BE2C (cell line): ENCODE measurements around the gene LPO.

ENCODE experiments used
- DNase-seq: peaks from one replicate; pipeline ENCODE4 v3.0.0-alpha.2; 2020
- H3K27me3 ChIP-seq: fragments of 250-450 bp; sonication (Bioruptor Pico); 2 replicates; pipeline ENCODE4 v1.5.1; 2020; ENCODE audit warnings: mild to moderate bottlenecking
- H3K36me3 ChIP-seq: fragments of 250-450 bp; sonication (Bioruptor Pico); 2 replicates; pipeline ENCODE4 v1.5.1; 2020; ENCODE audit warnings: mild to moderate bottlenecking
- H3K4me1 ChIP-seq: fragments of 250-450 bp; sonication (Bioruptor Pico); 2 replicates; pipeline ENCODE4 v1.5.1; 2020
- H3K4me3 ChIP-seq: 2 replicates; pipeline ENCODE4 v1.5.1; 2011; ENCODE audit warnings: low read depth, low read length
- H3K9me3 ChIP-seq: fragments of 250-450 bp; sonication (Bioruptor Pico); 2 replicates; pipeline ENCODE4 v1.5.1; 2020
- TF ChIP-seq, protein P1 (sequence below): IDR thresholded peaks from 2 replicates; pipeline ENCODE4 v1.5.1; 2012; ENCODE audit warnings: mild to moderate bottlenecking, low read depth, low read length

LPO gene

DNA sequence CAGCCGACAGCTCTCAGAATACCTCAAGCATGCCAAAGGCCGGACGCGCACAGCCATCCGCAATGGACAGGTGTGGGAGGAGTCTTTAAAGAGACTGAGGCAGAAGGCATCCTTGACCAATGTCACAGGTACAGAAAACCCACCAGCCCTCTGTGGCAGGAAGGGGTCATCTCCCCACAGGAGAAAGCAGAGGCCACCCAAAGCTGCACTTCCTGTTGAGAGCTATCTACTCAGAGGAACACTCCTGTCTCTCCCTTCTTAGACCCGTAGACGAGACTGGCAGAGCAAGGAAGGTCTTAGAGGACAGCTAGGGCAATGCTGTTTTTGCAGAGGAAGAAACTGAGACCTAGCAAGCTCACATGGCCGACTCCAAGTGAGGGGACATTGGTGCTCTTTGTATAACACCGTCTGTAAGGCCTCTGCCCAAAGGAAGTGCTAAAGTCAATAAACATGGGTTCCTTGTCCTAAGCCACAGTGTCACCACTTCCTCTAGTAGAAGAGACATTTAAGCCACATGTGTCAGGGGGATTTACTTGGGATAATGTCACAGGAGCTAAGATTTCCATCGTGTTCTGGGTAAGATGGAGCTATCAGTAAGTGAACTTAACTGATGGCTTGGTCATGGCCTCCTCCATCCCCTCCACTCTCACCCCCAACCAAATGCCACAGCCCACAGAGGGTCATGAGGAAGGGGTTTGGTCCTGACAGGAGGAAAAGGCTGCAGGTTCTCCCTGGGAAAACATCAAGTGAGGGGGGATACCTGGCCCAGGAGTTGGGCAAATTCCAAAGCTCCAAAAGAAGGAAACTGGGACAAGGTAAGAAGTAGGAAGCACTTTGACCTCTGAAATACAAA is 9.4 kb downstream of the LPO start:
- H3K36me3 ChIP-seq: no peaks in the 10 kb centered on the region
- H3K9me3 ChIP-seq: peaks cover 4% of the 10 kb centered on the region; the same call in 1 of the 2 replicates
- no peak overlapping the region for H3K4me3 ChIP-seq
- peaks cover 68% of the 10 kb centered on the region for H3K27me3 ChIP-seq
- no peaks in the 10 kb centered on the region for H3K4me1 ChIP-seq
- TF ChIP-seq, protein P1, sequence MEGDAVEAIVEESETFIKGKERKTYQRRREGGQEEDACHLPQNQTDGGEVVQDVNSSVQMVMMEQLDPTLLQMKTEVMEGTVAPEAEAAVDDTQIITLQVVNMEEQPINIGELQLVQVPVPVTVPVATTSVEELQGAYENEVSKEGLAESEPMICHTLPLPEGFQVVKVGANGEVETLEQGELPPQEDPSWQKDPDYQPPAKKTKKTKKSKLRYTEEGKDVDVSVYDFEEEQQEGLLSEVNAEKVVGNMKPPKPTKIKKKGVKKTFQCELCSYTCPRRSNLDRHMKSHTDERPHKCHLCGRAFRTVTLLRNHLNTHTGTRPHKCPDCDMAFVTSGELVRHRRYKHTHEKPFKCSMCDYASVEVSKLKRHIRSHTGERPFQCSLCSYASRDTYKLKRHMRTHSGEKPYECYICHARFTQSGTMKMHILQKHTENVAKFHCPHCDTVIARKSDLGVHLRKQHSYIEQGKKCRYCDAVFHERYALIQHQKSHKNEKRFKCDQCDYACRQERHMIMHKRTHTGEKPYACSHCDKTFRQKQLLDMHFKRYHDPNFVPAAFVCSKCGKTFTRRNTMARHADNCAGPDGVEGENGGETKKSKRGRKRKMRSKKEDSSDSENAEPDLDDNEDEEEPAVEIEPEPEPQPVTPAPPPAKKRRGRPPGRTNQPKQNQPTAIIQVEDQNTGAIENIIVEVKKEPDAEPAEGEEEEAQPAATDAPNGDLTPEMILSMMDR: no peak
- DNase-seq: no peak

DNA sequence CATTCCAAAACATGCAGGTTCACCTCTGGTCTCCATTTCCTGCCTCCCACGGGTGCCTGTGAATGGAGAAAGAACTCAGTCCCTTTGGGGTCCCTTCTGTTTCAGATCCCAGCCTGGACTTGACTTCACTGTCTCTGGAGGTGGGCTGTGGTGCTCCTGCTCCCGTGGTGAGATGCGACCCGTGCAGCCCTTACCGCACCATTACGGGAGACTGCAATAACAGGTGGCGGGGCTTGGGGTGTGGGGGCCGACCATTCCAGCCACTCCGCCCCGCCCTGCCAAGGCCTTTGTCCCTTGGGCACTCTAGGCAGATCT is 10.5 kb downstream of the LPO start:
- Histone ChIP-seq H3K4me1 (no peaks in the 10 kb centered on the region), H3K9me3 (peaks cover 4% of the 10 kb centered on the region; the same call in 1 of the 2 replicates), H3K4me3 (no peak overlapping the region), H3K27me3 (peaks cover 60% of the 10 kb centered on the region), H3K36me3 (no peaks in the 10 kb centered on the region)
- TF ChIP-seq, protein P1: no peak
- DNase-seq: no peak

DNA sequence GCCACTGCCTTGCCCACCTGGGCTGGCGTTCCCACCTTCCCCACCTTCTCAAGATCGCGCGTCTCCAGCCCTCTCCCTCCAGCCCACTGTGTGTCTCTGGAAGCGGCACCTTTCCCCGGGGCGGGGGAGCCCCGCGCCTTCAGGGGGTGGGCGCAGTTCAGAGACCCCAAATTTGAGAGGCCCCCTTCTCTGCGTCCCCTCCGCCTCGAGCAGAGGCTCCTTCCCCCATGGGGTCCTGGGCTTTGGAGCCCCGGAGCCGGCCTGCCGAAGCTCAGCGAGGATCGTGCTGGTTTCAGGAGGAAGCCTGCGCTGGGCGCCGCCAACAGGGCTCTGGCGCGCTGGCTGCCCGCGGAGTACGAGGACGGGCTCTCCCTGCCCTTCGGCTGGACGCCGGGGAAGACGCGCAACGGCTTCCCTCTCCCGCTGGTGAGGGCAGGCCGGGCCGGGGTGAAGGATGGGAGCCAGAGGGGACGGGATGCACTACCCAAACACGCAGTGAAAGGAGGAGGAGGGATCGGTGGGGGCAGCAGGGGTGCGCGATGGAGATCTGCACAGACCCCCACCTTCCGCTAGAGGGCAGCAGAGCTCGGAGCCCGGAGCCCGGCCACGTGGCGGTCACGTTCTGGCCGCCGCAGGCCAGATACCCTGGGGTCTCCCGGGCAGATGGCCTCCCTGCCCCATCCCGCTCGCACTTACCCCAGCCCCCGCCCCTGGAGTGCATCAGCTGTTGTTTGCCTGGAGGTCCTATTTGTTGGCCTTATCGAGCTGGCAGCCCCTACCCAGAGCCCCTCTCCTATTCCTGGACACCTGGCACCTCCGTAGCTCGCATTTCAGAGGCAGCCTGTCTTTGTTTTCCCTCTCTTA is 11.1 kb downstream of the LPO start:
- Histone ChIP-seq H3K36me3 (no peaks in the 10 kb centered on the region), H3K4me3 (peak overlapping the region; percentile 38), H3K4me1 (no peaks in the 10 kb centered on the region), H3K9me3 (peaks cover 4% of the 10 kb centered on the region; the same call in 1 of the 2 replicates), H3K27me3 (peaks cover 56% of the 10 kb centered on the region)
- TF ChIP-seq, protein P1: peak; percentile 83
- peak; percentile 71 for DNase-seq

DNA sequence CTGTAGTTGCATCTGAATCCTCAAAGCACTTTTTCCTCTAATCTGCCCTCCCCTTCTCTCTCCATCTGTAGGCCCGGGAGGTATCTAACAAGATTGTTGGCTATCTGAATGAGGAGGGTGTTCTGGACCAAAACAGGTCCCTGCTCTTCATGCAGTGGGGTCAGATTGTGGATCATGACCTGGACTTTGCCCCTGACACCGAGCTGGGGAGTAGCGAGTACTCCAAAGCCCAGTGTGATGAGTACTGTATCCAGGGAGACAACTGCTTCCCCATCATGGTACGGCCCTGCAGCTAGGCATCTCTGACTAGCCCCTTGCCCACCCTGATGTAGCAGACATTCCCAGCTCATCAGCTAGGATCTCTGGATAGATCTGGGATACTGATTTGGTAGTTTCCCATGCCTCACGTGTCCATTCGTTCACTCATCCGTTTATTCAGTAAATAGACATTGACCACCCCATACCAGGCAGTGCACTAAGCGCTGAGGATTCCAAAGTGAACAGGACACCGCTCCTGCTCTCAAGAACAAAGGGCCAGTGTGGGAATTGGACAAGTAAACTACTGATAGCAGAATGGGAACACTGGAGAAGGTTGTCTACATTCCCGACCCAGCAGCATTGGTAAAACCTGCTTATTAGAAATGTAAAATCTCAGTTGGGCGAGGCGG is 12.1 kb downstream of the LPO start:
- no peaks in the 10 kb centered on the region for H3K36me3 ChIP-seq
- no peak overlapping the region for H3K4me3 ChIP-seq
- DNase-seq: no peak
- TF ChIP-seq, protein P1: no peak
- H3K9me3 ChIP-seq: peaks cover 4% of the 10 kb centered on the region; the same call in 1 of the 2 replicates
- H3K27me3 ChIP-seq: peaks cover 53% of the 10 kb centered on the region
- H3K4me1 ChIP-seq: no peaks in the 10 kb centered on the region

DNA sequence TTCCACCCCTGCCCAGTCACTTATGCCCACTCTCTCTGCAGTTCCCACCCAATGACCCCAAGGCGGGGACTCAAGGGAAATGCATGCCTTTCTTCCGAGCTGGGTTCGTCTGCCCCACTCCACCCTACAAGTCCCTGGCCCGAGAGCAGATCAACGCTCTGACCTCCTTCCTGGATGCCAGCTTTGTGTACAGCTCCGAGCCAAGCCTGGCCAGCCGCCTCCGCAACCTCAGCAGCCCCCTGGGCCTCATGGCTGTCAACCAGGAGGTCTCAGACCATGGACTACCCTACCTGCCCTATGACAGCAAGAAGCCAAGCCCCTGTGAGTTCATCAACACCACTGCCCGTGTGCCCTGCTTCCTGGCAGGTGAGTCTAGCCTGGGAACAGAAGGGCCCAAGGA is 13.8 kb downstream of the LPO start:
- no peaks in the 10 kb centered on the region for H3K36me3 ChIP-seq
- DNase-seq: no peak
- H3K27me3 ChIP-seq: peaks cover 48% of the 10 kb centered on the region
- TF ChIP-seq, protein P1: no peak
- H3K4me1 ChIP-seq: no peaks in the 10 kb centered on the region
- H3K4me3 ChIP-seq: no peak overlapping the region
- H3K9me3 ChIP-seq: peaks cover 4% of the 10 kb centered on the region; the same call in 1 of the 2 replicates
